ENCODE data around the gene PCNX4.

The PCNX4 gene

GRCh38 chr14:60199321-60199720, 107.6 kb downstream of the PCNX4 start:
- no peak overlapping the region for H3K4me2 ChIP-seq
- H3K9me3 ChIP-seq (replicated peaks in 1 of 11): peaks cover 10 to 26% (median 18%) of the 10 kb centered on the region in 11 experiments; a peak in 19 of 22 replicates
- H3K4me3 ChIP-seq: no peak overlapping the region
- no peak overlapping the region for H3K27ac ChIP-seq
- peaks cover 0 to 18% (median 0%) of the 10 kb centered on the region in 10 experiments; a peak in 8 of 20 replicates for H3K4me1 ChIP-seq
- H3K27me3 ChIP-seq: no peaks in the 10 kb centered on the region
- TF ChIP-seq Cebpa-rat (IDR thresholded peaks at IDR 0.05): no peak
- H3K36me3 ChIP-seq: no peaks in the 10 kb centered on the region
- no peaks in the 10 kb centered on the region for H4K20me1 ChIP-seq
- no peak overlapping the region for H3K9ac ChIP-seq

- Histone ChIP-seq H3K4me3 (no peak overlapping the region), H3K9ac (no peak overlapping the region), H3K4me1 (peaks cover 0 to 8% (median 0%) of the 10 kb centered on the region in 10 experiments; a peak in 2 of 20 replicates), H4K20me1 (no peaks in the 10 kb centered on the region), H3K27ac (no peak overlapping the region), H3K4me2 (no peak overlapping the region), H3K9me3 (replicated peaks in 1 of 11) (peaks cover 3 to 20% (median 7%) of the 10 kb centered on the region in 11 experiments; a peak in 15 of 22 replicates), H3K27me3 (no peaks in the 10 kb centered on the region), H3K36me3 (no peaks in the 10 kb centered on the region)
- no peak for TF ChIP-seq Cebpa-rat (IDR thresholded peaks at IDR 0.05)
These were observed 112.5 kb downstream of the PCNX4 start for GRCh38 chr14:60204104-60204842.

- no peak overlapping the region for H3K4me3 ChIP-seq
- no peaks in the 10 kb centered on the region for H3K27me3 ChIP-seq
- no peaks in the 10 kb centered on the region for H4K20me1 ChIP-seq
- H3K9ac ChIP-seq: no peak overlapping the region
- no peak for TF ChIP-seq Cebpa-rat (IDR thresholded peaks at IDR 0.05)
- no peak overlapping the region for H3K27ac ChIP-seq
- no peaks in the 10 kb centered on the region for H3K36me3 ChIP-seq
- H3K4me2 ChIP-seq: no peak overlapping the region
- peaks cover 0 to 8% (median 0%) of the 10 kb centered on the region in 10 experiments; a peak in 2 of 20 replicates for H3K4me1 ChIP-seq
- H3K9me3 ChIP-seq (replicated peaks in 1 of 11): peaks cover 0 to 12% (median 0%) of the 10 kb centered on the region in 11 experiments; a peak in 4 of 22 replicates
These were observed 113.4 kb downstream of the PCNX4 start for GRCh38 chr14:60204843-60205774.

- Histone ChIP-seq H3K9ac (no peak overlapping the region), H4K20me1 (no peaks in the 10 kb centered on the region), H3K36me3 (no peaks in the 10 kb centered on the region), H3K4me3 (no peak overlapping the region), H3K9me3 (replicated peaks in 1 of 11) (peaks cover 0 to 3% (median 0%) of the 10 kb centered on the region in 11 experiments; a peak in 1 of 22 replicates), H3K4me1 (peaks cover 0 to 8% (median 0%) of the 10 kb centered on the region in 10 experiments; a peak in 2 of 20 replicates), H3K27me3 (no peaks in the 10 kb centered on the region), H3K4me2 (no peak overlapping the region), H3K27ac (no peak overlapping the region)
- TF ChIP-seq Cebpa-rat (IDR thresholded peaks at IDR 0.05): no peak
These were observed 114.5 kb downstream of the PCNX4 start for GRCh38 chr14:60206249-60206670.

- Histone ChIP-seq H4K20me1 (no peaks in the 10 kb centered on the region), H3K9ac (no peak overlapping the region), H3K36me3 (no peaks in the 10 kb centered on the region), H3K4me1 (peaks cover 0 to 8% (median 0%) of the 10 kb centered on the region in 10 experiments; a peak in 2 of 20 replicates), H3K4me3 (no peak overlapping the region), H3K9me3 (replicated peaks in 1 of 11) (no peaks in the 10 kb centered on the region), H3K27me3 (no peaks in the 10 kb centered on the region), H3K4me2 (no peak overlapping the region), H3K27ac (no peak overlapping the region)
- no peak for TF ChIP-seq Cebpa-rat (IDR thresholded peaks at IDR 0.05)
These were observed 115.3 kb downstream of the PCNX4 start for GRCh38 chr14:60206837-60207533.

GRCh38 chr14:60210703-60211102, 119.0 kb downstream of the PCNX4 start:
- Histone ChIP-seq H4K20me1 (no peaks in the 10 kb centered on the region), H3K9me3 (replicated peaks in 1 of 11) (no peaks in the 10 kb centered on the region), H3K4me1 (no peaks in the 10 kb centered on the region), H3K27ac (no peak overlapping the region), H3K27me3 (no peaks in the 10 kb centered on the region), H3K36me3 (no peaks in the 10 kb centered on the region), H3K4me2 (no peak overlapping the region), H3K9ac (no peak overlapping the region), H3K4me3 (no peak overlapping the region)
- TF ChIP-seq Cebpa-rat (IDR thresholded peaks at IDR 0.05): no peak

GRCh38 chr14:60211153-60211552, 119.4 kb downstream of the PCNX4 start:
- Histone ChIP-seq H3K4me3 (no peak overlapping the region), H3K9ac (no peak overlapping the region), H3K27ac (no peak overlapping the region), H3K4me1 (no peaks in the 10 kb centered on the region), H3K9me3 (replicated peaks in 1 of 11) (no peaks in the 10 kb centered on the region), H3K27me3 (no peaks in the 10 kb centered on the region), H3K36me3 (no peaks in the 10 kb centered on the region), H3K4me2 (no peak overlapping the region), H4K20me1 (no peaks in the 10 kb centered on the region)
- TF ChIP-seq Cebpa-rat (IDR thresholded peaks at IDR 0.05): no peak

GRCh38 chr14:60212503-60213371, 121.0 kb downstream of the PCNX4 start:
- Histone ChIP-seq H4K20me1 (no peaks in the 10 kb centered on the region), H3K36me3 (no peaks in the 10 kb centered on the region), H3K27me3 (no peaks in the 10 kb centered on the region), H3K4me2 (no peak overlapping the region), H3K4me3 (no peak overlapping the region), H3K27ac (no peak overlapping the region), H3K9me3 (replicated peaks in 1 of 11) (no peaks in the 10 kb centered on the region), H3K9ac (no peak overlapping the region), H3K4me1 (no peaks in the 10 kb centered on the region; a peak in 1 of 20 replicates)
- no peak for TF ChIP-seq Cebpa-rat (IDR thresholded peaks at IDR 0.05)

Data from BLaER1 treated with 17β-estradiol and CSF1 and Interleukin-3, amounts not matched to agents 10 nM and 100 nM (cell line).